GM19468 (cell line): Measurements from ENCODE around the gene HADHA.
"Not testable (repeated sequence)": the region's sequence is repeated elsewhere in the genome, so short reads cannot be mapped to it uniquely, and the experiment has no call there.

Source experiments
- ATAC-seq: cut with Tn5 transposase; IDR thresholded peaks from one replicate; pipeline ENCODE4 v1.9.1; 2021; ENCODE audit warnings: mild to moderate bottlenecking, moderate library complexity, moderate number of reproducible peaks; ENCODE audit not compliant: unreplicated experiment; ENCODE audit errors: extremely low read depth

HADHA gene

GRCh38 chr2:26244309-26245230, at the start of gene HADHA, which contains the start of gene HADHB:
TSS of gene HADHA (minus strand) at chr2:26244632. CDS start at chr2:26244596, 36 bp downstream.
TSS of gene HADHB (plus strand) at chr2:26244939. CDS start at chr2:26254255, 9,316 bp downstream.
- ATAC-seq, result peak; percentile 69

GRCh38 chr2:26292646-26293045, 48.2 kb upstream of the HADHA start:
- ATAC-seq, result no peak

- no peak for ATAC-seq
These were observed 45.6 kb upstream of the HADHA start for GRCh38 chr2:26290001-26290400.

GRCh38 chr2:26285931-26286330, 41.5 kb upstream of the HADHA start:
- ATAC-seq, result no peak

GRCh38 chr2:26284132-26284531, 39.7 kb upstream of the HADHA start:
- ATAC-seq, result no peak

- no peak for ATAC-seq
These were observed 39.2 kb upstream of the HADHA start for GRCh38 chr2:26283606-26284005.

- ATAC-seq, result no peak
These were observed 36.8 kb upstream of the HADHA start for GRCh38 chr2:26281226-26281625.

- no peak for ATAC-seq
These were observed 35.5 kb upstream of the HADHA start for GRCh38 chr2:26279886-26280285.

- no peak for ATAC-seq
These were observed 32.2 kb upstream of the HADHA start for GRCh38 chr2:26276484-26277227.

GRCh38 chr2:26274058-26274613, 29.7 kb upstream of the HADHA start:
- ATAC-seq, result no peak

- ATAC-seq, result no peak
These were observed 29.1 kb upstream of the HADHA start for GRCh38 chr2:26273501-26273900.

- no peak for ATAC-seq
These were observed 25.9 kb upstream of the HADHA start for GRCh38 chr2:26270373-26270772.

GRCh38 chr2:26269571-26270158, 25.2 kb upstream of the HADHA start:
- ATAC-seq, result no peak

- ATAC-seq, result not testable (repeated sequence)
These were observed 24.4 kb upstream of the HADHA start for GRCh38 chr2:26268670-26269385.

- no peak for ATAC-seq
These were observed 23.8 kb upstream of the HADHA start for GRCh38 chr2:26268213-26268612.

- ATAC-seq, result not testable (repeated sequence)
These were observed 14.4 kb upstream of the HADHA start for GRCh38 chr2:26258836-26259235.

- no peak for ATAC-seq
These were observed 11.4 kb upstream of the HADHA start for GRCh38 chr2:26255759-26256384.

- no peak for ATAC-seq
These were observed 7.5 kb upstream of the HADHA start for GRCh38 chr2:26251893-26252292.

GRCh38 chr2:26249625-26250024, 5.2 kb upstream of the HADHA start:
- ATAC-seq, result no peak
